Measurements from ENCODE around the gene AMBP. TPM values are rescaled to one million over a fixed set of nuclear protein-coding genes. Genes with fewer than 3 reads are reported as not detected.
"Not testable (repeated sequence)": the region's sequence is repeated elsewhere in the genome, so short reads cannot be mapped to it uniquely, and the experiment has no call there.

AMBP gene
- total RNA-seq, 2 donors from 2014 or later: 53.4 to 307 TPM

DNA sequence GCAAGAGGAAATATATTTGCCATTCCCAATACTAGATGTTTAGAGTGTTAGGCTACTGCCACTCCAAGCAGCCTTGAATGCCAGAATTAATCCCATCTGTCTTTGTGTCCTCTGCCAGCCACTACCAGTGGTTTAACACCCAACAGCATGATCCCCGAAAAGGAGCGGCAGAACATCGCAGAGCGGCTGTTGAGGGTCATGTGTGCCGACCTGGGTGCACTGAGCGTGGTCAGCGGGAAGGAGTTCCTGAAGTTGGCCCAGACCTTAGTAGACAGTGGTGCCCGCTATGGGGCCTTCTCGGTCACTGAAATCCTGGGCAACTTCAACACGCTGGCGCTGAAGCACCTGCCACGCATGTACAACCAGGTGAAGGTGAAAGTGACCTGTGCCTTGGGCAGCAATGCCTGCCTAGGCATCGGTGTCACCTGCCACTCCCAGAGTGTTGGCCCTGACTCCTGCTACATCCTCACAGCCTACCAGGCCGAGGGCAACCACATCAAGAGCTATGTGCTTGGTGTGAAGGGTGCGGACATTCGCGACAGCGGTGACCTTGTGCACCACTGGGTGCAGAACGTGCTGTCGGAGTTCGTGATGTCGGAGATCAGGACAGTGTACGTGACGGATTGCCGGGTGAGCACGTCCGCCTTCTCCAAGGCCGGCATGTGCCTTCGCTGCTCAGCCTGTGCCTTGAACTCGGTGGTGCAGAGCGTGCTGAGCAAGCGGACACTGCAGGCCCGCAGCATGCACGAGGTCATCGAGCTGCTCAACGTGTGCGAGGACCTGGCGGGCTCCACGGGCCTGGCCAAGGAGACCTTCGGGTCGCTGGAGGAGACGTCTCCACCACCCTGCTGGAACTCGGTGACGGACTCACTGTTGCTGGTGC, 29.3 kb downstream of the AMBP start:
- Histone ChIP-seq H3K36me3 (replicated peaks in 1 of 2; ENCODE audit: insufficient read depth in 1 of 2, low read depth in 2 of 2) (peaks cover 0 to 5% of the 10 kb centered on the region in 2 donors), H3K27me3 (no peaks in the 10 kb centered on the region), H3K9me3 (no peaks in the 10 kb centered on the region), H3K4me3 (no peak overlapping the region), H3K4me1 (no peaks in the 10 kb centered on the region), H3K27ac (no peak overlapping the region)
- 95 to 97% methylated on average over 33 to 44 of the region's 44 CpGs for WGBS, 2 donors
- TF ChIP-seq, protein P1, sequence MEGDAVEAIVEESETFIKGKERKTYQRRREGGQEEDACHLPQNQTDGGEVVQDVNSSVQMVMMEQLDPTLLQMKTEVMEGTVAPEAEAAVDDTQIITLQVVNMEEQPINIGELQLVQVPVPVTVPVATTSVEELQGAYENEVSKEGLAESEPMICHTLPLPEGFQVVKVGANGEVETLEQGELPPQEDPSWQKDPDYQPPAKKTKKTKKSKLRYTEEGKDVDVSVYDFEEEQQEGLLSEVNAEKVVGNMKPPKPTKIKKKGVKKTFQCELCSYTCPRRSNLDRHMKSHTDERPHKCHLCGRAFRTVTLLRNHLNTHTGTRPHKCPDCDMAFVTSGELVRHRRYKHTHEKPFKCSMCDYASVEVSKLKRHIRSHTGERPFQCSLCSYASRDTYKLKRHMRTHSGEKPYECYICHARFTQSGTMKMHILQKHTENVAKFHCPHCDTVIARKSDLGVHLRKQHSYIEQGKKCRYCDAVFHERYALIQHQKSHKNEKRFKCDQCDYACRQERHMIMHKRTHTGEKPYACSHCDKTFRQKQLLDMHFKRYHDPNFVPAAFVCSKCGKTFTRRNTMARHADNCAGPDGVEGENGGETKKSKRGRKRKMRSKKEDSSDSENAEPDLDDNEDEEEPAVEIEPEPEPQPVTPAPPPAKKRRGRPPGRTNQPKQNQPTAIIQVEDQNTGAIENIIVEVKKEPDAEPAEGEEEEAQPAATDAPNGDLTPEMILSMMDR (IDR thresholded peaks at IDR 0.05): no peak
- TF ChIP-seq POLR2A (IDR thresholded peaks at IDR 0.05): no peak
- ATAC-seq (no peak), DNase-seq (peak in 1 of 4 donors; percentile 9)
- intact Hi-C loops (cut with DNase I): no loop called here

DNA sequence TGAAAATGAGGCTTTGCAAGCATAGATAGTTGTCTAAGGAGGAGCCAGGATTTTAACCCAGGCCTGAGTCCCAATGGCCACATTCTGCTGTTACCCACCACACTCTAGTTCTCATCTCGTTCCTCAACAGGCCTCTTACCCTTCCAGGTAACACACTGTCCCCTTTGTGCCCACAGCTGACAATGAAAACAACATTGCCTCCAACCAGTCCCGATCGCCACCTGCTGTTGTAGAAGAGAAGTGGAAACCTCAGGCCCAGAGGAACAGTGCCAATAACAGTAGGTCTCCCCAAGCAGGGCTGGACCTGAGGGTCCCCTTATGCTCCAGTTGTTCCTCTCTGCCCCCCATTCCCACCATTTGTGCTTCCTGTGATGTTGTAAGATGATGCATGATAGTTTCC, 30.4 kb downstream of the AMBP start:
- DNase-seq (peak; percentile 23 to 50 (median 35)), ATAC-seq (no peak)
- no peaks in the 10 kb centered on the region for H3K27me3 ChIP-seq
- intact Hi-C loops (cut with DNase I): no loop called here
- no peak for TF ChIP-seq POLR2A (IDR thresholded peaks at IDR 0.05)
- TF ChIP-seq, protein P1 (IDR thresholded peaks at IDR 0.05): peak in 5 of 7 experiments; percentile 24 to 55 (median 48)
- no peak overlapping the region for H3K27ac ChIP-seq
- no peaks in the 10 kb centered on the region for H3K9me3 ChIP-seq
- H3K36me3 ChIP-seq (replicated peaks in 1 of 2; ENCODE audit: insufficient read depth in 1 of 2, low read depth in 2 of 2): peaks cover 0 to 5% of the 10 kb centered on the region in 2 donors
- 69 to 83% methylated on average over 3 of the region's 3 CpGs for WGBS, 2 donors
- no peak overlapping the region for H3K4me3 ChIP-seq
- no peaks in the 10 kb centered on the region for H3K4me1 ChIP-seq

DNA sequence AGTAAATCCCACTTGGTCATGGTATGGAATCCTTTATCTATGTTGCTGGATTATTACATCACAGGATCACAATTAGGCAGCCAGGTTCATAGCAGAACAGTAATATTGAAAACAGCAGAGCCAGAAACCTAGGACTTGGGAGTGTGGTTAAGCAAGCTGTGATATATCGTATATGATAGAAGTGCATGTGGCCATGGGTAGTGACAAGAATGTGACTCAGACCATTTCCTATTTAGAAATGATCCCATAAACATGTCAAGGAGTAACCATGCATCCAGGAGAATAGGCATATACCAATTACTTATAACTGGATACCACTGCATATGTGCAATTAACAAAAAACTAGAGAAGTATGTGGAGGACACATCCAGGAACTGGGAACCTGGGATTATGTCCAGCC, 31.2 kb downstream of the AMBP start:
- no peaks in the 10 kb centered on the region for H3K27me3 ChIP-seq
- H3K27ac ChIP-seq: no peak overlapping the region
- no peak for DNase-seq
- peaks cover 0 to 5% of the 10 kb centered on the region in 2 donors for H3K36me3 ChIP-seq (replicated peaks in 1 of 2; ENCODE audit: insufficient read depth in 1 of 2, low read depth in 2 of 2)
- no peak overlapping the region for H3K4me3 ChIP-seq
- 88 to 100% methylated on average over 1 of the region's 1 CpG for WGBS, 2 donors
- H3K4me1 ChIP-seq: no peaks in the 10 kb centered on the region
- no peaks in the 10 kb centered on the region for H3K9me3 ChIP-seq
- ATAC-seq: no peak
- TF ChIP-seq, protein P1 (IDR thresholded peaks at IDR 0.05): no peak
- no peak for TF ChIP-seq POLR2A (IDR thresholded peaks at IDR 0.05)
- intact Hi-C loops (cut with DNase I): no loop called here

DNA sequence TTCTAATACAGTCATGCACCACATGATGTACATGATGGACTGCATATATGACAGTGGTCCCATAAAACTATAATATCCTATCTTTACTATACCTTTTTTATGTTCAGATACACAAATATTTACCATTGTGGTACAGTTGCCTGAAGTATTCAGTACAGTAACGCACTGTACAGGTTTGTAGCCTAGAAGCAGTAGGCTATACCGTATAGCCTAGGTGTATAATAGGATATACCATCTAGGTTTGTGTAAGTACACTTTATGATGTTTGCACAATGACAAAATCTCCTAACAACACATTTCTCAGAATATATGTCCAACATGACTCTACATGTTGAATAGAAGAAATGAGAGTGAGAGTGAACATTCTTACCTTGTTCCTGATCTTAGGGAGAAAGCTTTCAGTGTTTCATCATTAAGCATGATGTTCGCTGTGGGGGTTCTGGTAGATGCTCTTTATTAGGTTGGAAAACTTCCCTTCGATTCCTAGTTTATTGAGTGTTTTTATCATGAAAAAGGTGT, 31.8 kb downstream of the AMBP start:
- WGBS, 2 donors: 95 to 97% methylated on average over 4 of the region's 4 CpGs
- H3K27me3 ChIP-seq: no peaks in the 10 kb centered on the region
- intact Hi-C loops (cut with DNase I): no loop called here
- DNase-seq: no peak
- no peaks in the 10 kb centered on the region for H3K9me3 ChIP-seq
- ATAC-seq: no peak
- no peaks in the 10 kb centered on the region for H3K4me1 ChIP-seq
- H3K27ac ChIP-seq: no peak overlapping the region
- peaks cover 0 to 3% of the 10 kb centered on the region in 2 donors for H3K36me3 ChIP-seq (replicated peaks in 1 of 2; ENCODE audit: insufficient read depth in 1 of 2, low read depth in 2 of 2)
- TF ChIP-seq POLR2A (IDR thresholded peaks at IDR 0.05): no peak
- TF ChIP-seq, protein P1 (IDR thresholded peaks at IDR 0.05): no peak
- no peak overlapping the region for H3K4me3 ChIP-seq

DNA sequence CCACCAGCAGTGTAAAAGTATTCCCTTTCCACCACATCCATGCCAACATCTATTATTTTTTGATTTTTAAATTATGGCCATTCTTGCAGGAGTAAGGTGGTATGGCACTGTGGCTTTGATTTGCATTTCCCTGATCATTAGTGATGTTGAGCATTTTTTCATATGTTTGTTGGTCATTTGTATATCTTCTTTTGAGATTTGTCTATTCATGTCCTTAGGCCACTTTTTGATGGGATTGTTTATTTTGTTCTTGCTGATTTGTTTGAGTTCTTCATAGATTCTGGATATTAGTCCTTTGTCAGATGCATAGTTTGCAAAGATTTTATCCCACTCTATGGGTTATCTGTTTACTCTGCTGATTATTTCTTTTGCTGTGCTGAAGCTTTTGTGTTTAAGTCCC, 34.4 kb downstream of the AMBP start:
- intact Hi-C loops (cut with DNase I); ATAC-seq; H3K4me1 ChIP-seq; DNase-seq; H3K9me3 ChIP-seq; H3K27me3 ChIP-seq; H3K27ac ChIP-seq; H3K36me3 ChIP-seq (replicated peaks in 1 of 2; ENCODE audit: insufficient read depth in 1 of 2, low read depth in 2 of 2); H3K4me3 ChIP-seq: not testable (repeated sequence)
